HG03045 (cell line): Measurements from ENCODE around the gene AMPH.
"Not testable (repeated sequence)": the region's sequence is repeated elsewhere in the genome, so short reads cannot be mapped to it uniquely, and the experiment has no call there.

ENCODE experiments used
- ATAC-seq: cut with Tn5 transposase; IDR thresholded peaks from one replicate; pipeline ENCODE4 v1.9.1; 2021; ENCODE audit warnings: mild to moderate bottlenecking, moderate library complexity; ENCODE audit not compliant: unreplicated experiment

AMPH gene

DNA sequence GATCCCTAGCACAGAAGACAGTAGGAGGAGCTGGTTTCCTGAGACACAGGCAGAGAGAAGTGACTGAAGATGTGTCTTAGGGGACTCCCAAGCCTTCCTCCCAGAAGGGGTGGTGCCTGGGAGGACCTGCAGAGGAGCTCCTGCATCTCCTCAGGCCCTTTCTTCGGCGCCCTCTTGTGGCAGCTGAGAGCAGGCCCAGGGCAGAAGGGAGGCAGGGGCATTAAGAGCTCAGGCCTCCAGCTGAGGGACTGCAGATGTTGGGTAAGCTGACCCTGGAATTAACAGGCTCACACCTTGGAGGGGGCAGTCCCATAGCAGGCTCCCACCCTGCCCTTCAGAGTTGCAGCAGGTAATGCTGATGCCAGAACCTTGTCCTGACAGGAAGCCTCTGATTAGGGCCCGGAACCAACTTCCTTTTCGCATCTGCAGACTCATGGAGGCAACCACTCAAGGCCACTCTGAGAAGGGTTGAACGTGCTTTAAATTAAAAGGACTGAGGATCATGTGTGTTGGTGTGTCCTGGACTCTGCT is 272.0 kb downstream of the AMPH start:
- ATAC-seq, result peak; percentile 93

GRCh38 chr7:38358273-38358831 is 272.8 kb downstream of the AMPH start:
- ATAC-seq, result not testable (repeated sequence)

DNA sequence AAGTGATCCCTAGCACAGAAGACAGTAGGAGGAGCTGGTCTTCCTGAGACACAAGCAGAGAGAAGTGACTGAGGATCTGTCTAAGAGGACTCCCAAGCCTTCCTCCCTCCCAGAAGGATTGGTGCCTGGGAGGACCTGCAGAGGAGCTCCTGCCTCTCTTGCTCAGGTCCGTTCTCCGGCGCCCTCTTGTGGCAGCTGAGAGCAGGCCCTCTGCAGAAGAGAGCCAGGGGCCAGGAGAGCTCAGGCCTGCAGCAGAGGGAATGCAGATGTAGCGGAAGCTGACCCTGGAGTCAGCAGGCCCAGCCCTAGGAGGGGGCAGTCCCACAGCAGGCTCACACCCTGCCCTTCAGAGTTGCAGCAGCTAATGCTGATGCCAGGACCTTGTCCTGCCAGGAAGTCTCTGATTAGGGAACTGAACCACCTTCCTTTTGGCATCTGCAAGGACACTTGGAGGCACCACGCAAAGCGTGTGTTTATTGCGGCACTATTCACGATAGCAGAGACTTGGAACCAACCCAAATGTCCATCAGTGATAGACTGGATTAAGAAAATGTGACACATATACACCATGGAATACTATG is 276.8 kb downstream of the AMPH start:
- not testable (repeated sequence) for ATAC-seq

GRCh38 chr7:38353431-38353881 is 277.7 kb downstream of the AMPH start:
- not testable (repeated sequence) for ATAC-seq

DNA sequence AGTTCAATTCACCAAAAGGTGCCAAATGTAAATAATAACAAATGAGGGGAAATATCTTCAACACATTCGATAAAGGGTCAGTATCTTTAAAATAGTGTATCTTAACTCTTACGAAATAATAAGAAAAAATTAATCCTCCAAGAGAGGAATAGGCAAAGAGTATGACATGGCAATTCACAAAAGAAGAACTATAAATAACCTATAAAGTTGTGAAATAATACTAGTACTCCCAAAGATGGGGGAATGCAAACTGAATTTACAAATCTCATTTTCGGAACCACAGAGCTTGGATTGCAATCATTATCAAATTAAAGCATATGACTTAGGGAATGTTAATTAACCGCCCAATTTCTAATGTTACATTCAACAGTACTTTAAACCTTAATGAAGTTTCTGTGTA is 279.6 kb downstream of the AMPH start:
- ATAC-seq, result no peak

- ATAC-seq, result not testable (repeated sequence)
Observed at GRCh38 chr7:38350777-38351176, 280.4 kb downstream of the AMPH start.

- not testable (repeated sequence) for ATAC-seq
Observed at GRCh38 chr7:38349869-38350583, 281.1 kb downstream of the AMPH start.

- not testable (repeated sequence) for ATAC-seq
Observed at GRCh38 chr7:38349126-38349795, 281.9 kb downstream of the AMPH start.

DNA sequence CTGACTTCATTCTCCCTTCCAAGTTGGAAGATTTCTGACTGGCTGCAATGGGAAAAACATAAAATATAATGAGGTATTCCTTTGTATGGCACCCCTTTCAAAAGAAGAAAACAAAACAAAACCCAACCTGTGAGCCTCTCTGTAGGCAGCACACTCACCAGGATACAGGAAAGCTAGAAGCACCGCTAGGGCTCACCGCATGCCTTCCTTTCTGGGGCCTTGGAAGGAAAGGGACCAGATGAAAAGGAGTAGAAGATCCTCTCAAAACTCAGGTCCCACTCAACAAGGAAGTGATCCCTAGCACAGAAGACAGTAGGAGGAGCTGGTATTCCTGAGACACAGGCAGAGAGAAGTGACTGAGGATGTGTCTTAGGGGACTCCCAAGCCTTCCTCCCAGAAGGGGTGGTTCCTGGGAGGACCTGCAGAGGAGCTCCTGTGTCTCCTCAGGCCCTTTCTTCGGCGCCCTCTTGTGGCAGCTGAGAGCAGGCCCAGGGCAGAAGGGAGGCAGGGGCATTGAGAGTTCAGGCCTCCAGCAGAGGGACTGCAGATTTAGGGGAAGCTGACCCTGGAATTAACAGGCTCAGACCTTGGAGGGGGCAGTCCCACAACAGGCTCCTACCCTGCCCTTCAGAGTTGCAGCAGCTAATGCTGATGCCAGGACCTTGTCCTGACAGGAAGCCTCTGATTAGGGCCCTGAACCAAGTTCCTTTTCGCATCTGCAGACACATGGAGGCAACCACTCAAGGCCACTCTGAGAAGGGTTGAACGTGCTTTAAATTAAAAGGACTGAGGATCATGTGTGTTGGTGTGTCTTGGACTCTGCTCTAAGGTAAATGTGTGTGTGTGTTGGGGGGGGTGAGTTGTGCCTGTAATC is 285.6 kb downstream of the AMPH start:
- peak; percentile 86 for ATAC-seq

DNA sequence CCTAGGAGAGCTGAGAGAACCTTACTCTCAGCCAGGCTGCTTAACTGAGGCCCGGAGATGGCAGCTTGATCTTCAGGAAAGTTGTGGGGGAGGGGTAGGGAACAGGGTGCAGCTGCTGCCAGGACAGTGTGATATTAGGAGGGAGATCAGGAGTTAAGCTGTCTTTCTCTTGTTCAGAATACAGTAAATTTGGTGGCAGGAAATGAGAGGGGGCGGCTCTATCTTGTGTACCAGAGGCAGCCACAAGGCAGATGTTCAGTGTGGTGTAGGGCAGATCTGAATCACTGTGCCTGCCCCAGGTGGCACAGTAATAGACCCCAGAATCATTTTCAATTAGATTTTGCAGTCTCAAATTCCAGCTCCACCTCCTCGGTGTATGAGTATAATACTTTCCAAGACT is 286.4 kb downstream of the AMPH start:
- ATAC-seq, result peak; percentile 45

DNA sequence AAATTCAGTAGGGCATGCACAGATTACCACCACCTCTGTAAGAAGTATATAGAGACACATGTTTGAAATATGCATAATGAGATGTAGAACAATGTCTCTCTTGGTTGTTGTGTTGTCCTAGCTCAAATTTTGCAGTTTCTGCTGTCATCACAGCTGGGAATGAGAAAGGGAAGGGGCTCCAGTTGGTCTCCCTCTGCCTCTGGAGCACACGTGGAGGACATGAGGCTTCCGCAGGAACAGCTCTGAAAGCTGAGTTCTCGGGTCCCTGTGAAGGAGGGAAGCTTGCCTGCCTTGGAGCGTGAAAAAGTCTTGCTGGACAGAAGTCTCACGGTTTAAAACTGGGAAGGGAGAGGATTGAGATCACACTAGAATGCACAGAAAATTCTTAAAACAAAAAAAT is 289.0 kb downstream of the AMPH start:
- ATAC-seq, result not testable (repeated sequence)

GRCh38 chr7:38341172-38341705 is 289.9 kb downstream of the AMPH start:
- ATAC-seq, result not testable (repeated sequence)

DNA sequence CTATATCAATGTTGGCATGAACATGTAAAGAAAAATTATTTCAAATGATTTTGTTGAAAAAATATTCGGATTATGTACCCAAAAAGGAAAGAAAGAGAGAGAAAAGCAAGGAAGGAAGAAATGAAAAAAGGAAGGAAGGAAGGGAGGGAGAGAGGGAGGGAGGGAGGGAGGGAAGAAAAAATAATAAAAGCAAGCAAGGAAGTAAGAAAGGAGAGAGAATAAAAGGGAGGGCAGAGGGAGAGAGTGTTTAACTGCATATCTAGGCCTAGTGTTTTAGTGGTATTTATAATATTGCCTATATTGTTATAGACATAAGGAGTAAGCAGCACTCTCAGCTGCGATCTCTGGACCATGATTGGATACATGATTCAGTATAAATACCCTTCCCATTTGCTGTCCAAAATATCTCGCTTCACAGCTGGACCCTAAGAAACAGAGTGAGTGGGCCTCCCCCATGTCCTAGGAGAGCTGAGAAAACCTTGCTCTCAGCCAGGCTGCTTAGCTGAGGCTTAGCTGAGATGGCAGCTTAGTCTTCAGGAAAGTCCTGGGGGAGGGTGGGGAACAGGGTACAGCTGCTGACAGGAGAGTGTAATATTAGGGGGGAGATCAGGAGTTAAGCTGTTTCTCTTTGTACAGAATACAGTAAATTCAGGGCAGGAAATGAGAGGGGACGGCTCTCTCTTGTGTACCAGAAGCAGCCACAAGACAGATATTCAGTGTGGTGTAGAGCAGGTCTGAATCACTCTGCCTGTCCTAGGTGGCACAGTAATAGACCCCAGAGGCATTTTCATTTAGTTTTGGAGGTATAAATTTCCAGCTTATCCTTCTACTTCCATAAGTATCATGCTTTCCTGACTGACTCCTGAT is 291.0 kb downstream of the AMPH start:
- ATAC-seq, result no peak

GRCh38 chr7:38336148-38336515 is 295.0 kb downstream of the AMPH start:
- not testable (repeated sequence) for ATAC-seq

DNA sequence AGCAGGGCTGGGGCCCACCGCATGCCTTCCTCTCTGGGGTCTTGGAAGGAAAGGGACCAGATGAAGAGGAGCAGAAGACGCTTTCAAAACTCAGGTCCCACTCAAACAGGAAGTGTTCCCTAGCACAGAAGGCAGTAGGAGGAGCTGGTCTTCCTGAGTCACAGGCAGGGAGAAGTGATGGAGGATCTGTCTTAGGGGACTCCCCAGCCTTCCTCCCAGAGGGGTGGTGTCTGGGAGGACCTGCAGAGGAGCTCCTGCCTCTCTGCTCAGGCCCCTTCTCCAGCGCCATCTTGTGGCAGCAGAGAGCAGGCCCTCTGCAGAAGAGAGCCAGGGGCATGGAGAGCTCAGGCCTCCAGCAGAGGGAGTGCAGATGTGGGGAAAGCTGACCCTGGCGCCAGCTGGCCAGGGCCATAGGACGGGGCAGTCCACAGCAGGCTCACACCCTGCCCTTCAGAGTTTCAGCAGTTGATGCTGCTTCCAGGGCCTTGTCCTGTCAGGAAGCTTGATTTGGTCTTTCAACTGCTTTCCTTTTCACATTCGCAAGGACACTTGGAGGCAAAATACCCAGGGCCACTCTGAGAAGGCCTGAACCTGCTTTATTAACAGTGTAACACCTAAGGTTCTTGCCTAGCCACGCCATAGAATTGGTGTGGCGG is 295.6 kb downstream of the AMPH start:
- peak; percentile 99 for ATAC-seq

DNA sequence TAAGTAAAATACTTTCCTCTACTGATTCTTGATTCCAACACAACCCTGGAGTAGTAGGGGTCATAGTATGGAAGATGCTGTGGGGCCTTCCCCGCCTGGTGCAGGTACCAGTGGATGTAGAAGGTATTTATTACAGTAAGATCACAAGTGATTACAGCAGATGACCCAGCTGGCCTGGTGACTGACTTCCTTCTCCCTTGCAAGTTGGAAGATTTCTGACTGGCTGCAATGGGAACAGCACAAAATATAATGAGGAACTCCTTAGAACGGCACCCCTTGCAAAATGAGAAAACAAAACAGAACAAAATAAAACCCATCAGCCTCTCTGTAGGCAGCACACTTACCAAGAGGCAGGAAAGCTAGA is 296.1 kb downstream of the AMPH start:
- ATAC-seq, result no peak

DNA sequence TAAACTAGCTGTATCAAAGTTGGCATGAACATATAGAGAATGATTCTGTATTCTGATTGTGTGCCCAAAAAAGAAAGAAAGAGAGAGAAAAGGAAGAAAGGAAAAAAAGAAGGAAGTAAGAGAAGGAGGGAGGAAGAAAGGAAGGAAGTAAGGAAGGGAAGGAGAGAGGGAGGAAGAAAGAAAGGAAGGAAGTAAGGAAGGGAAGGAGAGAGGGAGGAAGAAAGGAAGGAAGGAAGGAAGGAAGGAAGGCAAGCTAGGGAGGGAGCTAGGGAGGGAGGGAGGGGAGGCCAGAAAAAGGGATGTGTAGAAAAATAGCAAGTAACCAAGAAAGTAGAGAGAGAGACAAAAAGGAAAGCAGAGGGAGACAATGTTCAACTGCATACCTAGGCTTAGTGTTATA is 297.0 kb downstream of the AMPH start:
- no peak for ATAC-seq
